PFSK-1 (cell line): Measurements from ENCODE around the gene ATP6V0A1.

Experiments
- FOXP2 ChIP-seq: optimal IDR thresholded peaks from 2 replicates; pipeline ENCODE3; 2011; ENCODE audit warnings: borderline replicate concordance, control low read depth, inconsistent platforms; ENCODE audit not compliant: insufficient read depth; ENCODE audit errors: extremely low read length, extremely low read depth
- POLR2AphosphoS5 ChIP-seq: IDR thresholded peaks from 2 replicates; pipeline ENCODE4 v1.6.1; 2012; ENCODE audit warnings: low read depth, mild to moderate bottlenecking, control low read depth, low read length, moderate library complexity
- REST ChIP-seq, 2 experiments: IDR thresholded peaks; 2 replicates each; pipeline versions ENCODE4 v1.6.1 to v1.8.0; 2011 to 2012; ENCODE audit warnings: low read depth in 2 of 2, low read length in 2 of 2, control low read depth in 1 of 2, inconsistent platforms in 1 of 2, mild to moderate bottlenecking in 1 of 2, moderate library complexity in 1 of 2; ENCODE audit not compliant: insufficient read depth in 1 of 2
- SIN3A ChIP-seq: IDR thresholded peaks from 2 replicates; pipeline ENCODE4 v1.6.1; 2012; ENCODE audit warnings: mild to moderate bottlenecking, low read length, moderate library complexity, borderline replicate concordance; ENCODE audit not compliant: insufficient read depth
- TAF1 ChIP-seq: IDR thresholded peaks from 2 replicates; pipeline ENCODE4 v1.6.1; 2012; ENCODE audit warnings: low read length, control low read depth, borderline replicate concordance; ENCODE audit not compliant: insufficient read depth

Gene ATP6V0A1

DNA sequence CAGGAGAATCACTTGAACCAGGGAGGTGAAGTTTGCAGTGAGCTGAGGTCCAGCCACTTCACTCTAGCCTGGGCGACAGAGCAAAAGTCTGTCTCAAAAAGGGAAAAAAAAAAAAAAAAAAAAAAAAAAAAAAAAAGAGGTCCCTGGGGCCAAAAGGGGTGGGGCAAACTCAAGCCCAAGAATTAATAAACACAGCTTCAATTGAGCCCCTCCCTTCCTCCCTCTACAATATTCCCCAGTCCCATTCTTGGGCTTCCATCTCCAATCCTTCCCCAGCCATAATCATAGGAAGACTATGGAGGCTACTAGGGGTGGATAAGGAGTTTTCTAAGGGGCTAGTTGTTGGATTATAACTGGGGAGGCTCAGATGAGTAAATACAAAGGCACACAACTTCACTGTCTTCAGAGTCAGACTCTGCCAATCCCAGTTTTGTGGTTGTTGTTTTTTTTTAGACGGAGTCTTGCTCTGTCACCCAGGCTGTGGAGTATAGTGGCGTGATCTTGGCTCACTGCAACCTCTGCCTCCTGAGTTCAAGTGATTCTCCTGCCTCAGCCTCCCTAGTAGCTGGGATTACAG lies 45.1 kb upstream of the ATP6V0A1 start:
- TF ChIP-seq REST (IDR thresholded peaks at IDR 0.05; ENCODE audit: insufficient read depth in 1 of 2, low read depth in 2 of 2, low read length in 2 of 2) (no peak), TAF1 (no peak), FOXP2 (no peak), POLR2AphosphoS5 (no peak), SIN3A (no peak)

- TF ChIP-seq SIN3A (no peak), TAF1 (no peak), FOXP2 (no peak), REST (IDR thresholded peaks at IDR 0.05; ENCODE audit: insufficient read depth in 1 of 2, low read depth in 2 of 2, low read length in 2 of 2) (no peak), POLR2AphosphoS5 (no peak)
Measured at GRCh38 chr17:42414704-42415409, 43.8 kb upstream of the ATP6V0A1 start.

GRCh38 chr17:42421136-42421506 lies 37.6 kb upstream of the ATP6V0A1 start:
- no peak for TF ChIP-seq POLR2AphosphoS5
- no peak for TF ChIP-seq FOXP2
- no peak for TF ChIP-seq TAF1
- TF ChIP-seq REST (IDR thresholded peaks at IDR 0.05; ENCODE audit: insufficient read depth in 1 of 2, low read depth in 2 of 2, low read length in 2 of 2), result no peak
- TF ChIP-seq SIN3A, result no peak

- no peak for TF ChIP-seq REST (IDR thresholded peaks at IDR 0.05; ENCODE audit: insufficient read depth in 1 of 2, low read depth in 2 of 2, low read length in 2 of 2)
- TF ChIP-seq FOXP2, result no peak
- TF ChIP-seq SIN3A, result no peak
- no peak for TF ChIP-seq TAF1
- TF ChIP-seq POLR2AphosphoS5, result no peak
Measured at GRCh38 chr17:42421507-42422338, 37.0 kb upstream of the ATP6V0A1 start.
